ENCODE results near the gene MOB3A. TPM values are rescaled to one million over a fixed set of nuclear protein-coding genes. Genes with fewer than 3 reads are reported as not detected.
A peak's percentile ranks its signal among the peaks of the same experiment; 100 is the strongest.

Gene MOB3A
- total and polyA plus RNA-seq, 2 of the 8 experiments (the other 6 are each of a cell fraction or from before 2014, with no cell fraction given) = 9.2 to 9.6 TPM

DNA sequence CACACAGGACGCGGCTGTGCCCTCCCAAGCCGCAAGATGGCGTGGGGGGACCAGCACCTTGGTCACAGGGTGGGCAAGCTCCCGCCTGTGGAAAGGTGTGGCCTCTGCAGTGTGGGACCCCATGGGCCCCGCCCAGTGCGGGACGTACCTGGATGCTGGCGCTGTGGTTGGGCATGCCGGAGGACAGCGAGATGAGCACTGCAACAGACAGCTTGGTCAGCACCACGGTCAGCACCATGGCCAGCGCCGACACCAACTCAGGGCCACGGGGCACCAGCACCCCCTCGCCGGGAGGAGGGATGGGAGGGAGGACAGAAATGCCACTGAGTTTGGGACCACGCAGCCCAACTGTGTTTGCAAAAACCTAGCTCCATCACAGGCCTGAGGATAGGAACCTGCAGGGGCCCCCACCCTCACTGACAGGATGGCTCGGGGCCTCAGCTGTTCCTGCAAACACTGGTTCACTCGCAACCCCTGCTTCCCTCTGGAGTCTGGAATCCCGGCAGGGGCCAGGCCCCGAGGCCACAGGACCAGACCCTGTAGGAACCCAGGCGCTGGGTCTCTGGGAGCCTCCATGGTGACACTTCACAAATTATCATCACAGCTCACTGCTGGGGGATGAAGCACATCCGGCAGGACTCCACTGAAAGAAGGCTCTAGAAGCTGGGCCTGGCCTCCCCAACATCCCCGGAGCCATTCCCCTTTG lies 27.7 kb upstream of the MOB3A start (continued):
- TF ChIP-seq, protein P1, sequence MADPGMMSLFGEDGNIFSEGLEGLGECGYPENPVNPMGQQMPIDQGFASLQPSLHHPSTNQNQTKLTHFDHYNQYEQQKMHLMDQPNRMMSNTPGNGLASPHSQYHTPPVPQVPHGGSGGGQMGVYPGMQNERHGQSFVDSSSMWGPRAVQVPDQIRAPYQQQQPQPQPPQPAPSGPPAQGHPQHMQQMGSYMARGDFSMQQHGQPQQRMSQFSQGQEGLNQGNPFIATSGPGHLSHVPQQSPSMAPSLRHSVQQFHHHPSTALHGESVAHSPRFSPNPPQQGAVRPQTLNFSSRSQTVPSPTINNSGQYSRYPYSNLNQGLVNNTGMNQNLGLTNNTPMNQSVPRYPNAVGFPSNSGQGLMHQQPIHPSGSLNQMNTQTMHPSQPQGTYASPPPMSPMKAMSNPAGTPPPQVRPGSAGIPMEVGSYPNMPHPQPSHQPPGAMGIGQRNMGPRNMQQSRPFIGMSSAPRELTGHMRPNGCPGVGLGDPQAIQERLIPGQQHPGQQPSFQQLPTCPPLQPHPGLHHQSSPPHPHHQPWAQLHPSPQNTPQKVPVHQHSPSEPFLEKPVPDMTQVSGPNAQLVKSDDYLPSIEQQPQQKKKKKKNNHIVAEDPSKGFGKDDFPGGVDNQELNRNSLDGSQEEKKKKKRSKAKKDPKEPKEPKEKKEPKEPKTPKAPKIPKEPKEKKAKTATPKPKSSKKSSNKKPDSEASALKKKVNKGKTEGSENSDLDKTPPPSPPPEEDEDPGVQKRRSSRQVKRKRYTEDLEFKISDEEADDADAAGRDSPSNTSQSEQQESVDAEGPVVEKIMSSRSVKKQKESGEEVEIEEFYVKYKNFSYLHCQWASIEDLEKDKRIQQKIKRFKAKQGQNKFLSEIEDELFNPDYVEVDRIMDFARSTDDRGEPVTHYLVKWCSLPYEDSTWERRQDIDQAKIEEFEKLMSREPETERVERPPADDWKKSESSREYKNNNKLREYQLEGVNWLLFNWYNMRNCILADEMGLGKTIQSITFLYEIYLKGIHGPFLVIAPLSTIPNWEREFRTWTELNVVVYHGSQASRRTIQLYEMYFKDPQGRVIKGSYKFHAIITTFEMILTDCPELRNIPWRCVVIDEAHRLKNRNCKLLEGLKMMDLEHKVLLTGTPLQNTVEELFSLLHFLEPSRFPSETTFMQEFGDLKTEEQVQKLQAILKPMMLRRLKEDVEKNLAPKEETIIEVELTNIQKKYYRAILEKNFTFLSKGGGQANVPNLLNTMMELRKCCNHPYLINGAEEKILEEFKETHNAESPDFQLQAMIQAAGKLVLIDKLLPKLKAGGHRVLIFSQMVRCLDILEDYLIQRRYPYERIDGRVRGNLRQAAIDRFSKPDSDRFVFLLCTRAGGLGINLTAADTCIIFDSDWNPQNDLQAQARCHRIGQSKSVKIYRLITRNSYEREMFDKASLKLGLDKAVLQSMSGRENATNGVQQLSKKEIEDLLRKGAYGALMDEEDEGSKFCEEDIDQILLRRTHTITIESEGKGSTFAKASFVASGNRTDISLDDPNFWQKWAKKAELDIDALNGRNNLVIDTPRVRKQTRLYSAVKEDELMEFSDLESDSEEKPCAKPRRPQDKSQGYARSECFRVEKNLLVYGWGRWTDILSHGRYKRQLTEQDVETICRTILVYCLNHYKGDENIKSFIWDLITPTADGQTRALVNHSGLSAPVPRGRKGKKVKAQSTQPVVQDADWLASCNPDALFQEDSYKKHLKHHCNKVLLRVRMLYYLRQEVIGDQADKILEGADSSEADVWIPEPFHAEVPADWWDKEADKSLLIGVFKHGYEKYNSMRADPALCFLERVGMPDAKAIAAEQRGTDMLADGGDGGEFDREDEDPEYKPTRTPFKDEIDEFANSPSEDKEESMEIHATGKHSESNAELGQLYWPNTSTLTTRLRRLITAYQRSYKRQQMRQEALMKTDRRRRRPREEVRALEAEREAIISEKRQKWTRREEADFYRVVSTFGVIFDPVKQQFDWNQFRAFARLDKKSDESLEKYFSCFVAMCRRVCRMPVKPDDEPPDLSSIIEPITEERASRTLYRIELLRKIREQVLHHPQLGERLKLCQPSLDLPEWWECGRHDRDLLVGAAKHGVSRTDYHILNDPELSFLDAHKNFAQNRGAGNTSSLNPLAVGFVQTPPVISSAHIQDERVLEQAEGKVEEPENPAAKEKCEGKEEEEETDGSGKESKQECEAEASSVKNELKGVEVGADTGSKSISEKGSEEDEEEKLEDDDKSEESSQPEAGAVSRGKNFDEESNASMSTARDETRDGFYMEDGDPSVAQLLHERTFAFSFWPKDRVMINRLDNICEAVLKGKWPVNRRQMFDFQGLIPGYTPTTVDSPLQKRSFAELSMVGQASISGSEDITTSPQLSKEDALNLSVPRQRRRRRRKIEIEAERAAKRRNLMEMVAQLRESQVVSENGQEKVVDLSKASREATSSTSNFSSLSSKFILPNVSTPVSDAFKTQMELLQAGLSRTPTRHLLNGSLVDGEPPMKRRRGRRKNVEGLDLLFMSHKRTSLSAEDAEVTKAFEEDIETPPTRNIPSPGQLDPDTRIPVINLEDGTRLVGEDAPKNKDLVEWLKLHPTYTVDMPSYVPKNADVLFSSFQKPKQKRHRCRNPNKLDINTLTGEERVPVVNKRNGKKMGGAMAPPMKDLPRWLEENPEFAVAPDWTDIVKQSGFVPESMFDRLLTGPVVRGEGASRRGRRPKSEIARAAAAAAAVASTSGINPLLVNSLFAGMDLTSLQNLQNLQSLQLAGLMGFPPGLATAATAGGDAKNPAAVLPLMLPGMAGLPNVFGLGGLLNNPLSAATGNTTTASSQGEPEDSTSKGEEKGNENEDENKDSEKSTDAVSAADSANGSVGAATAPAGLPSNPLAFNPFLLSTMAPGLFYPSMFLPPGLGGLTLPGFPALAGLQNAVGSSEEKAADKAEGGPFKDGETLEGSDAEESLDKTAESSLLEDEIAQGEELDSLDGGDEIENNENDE (IDR thresholded peaks at IDR 0.05; ENCODE audit: insufficient replicate concordance, low read length) = no peak
- TF ChIP-seq, protein P2, sequence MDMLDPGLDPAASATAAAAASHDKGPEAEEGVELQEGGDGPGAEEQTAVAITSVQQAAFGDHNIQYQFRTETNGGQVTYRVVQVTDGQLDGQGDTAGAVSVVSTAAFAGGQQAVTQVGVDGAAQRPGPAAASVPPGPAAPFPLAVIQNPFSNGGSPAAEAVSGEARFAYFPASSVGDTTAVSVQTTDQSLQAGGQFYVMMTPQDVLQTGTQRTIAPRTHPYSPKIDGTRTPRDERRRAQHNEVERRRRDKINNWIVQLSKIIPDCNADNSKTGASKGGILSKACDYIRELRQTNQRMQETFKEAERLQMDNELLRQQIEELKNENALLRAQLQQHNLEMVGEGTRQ (IDR thresholded peaks at IDR 0.05; ENCODE audit: low read length) = no peak
- TF ChIP-seq TBP (IDR thresholded peaks at IDR 0.05; ENCODE audit: low read depth, low read length) (no peak), TCF12 (IDR thresholded peaks at IDR 0.05; ENCODE audit: low read depth, low read length) (no peak), CEBPB (IDR thresholded peaks at IDR 0.05; ENCODE audit: low read depth, low read length) (no peak), CHD2 (IDR thresholded peaks at IDR 0.05; ENCODE audit: low read length) (no peak), CBX8 (IDR thresholded peaks at IDR 0.05; ENCODE audit: borderline replicate concordance, low read depth, low read length) (no peak), FOSL1 (IDR thresholded peaks at IDR 0.05; ENCODE audit: insufficient read depth, low read depth, low read length) (peak; percentile 41; the same call in 1 of the 2 replicates), KDM5A (IDR thresholded peaks at IDR 0.05; ENCODE audit: low read length) (no peak)

All from H1 (cell line).